HepG2 (cell line): ENCODE measurements around the gene RGS19. TPM values are rescaled to one million over a fixed set of nuclear protein-coding genes. Genes with fewer than 3 reads are reported as not detected.

ENCODE experiments used
- ASH2L ChIP-seq: fragments of 300-600, 200-600 bp; sonication (generic); IDR thresholded peaks from 2 replicates; pipeline ENCODE4 v1.7.0; 2017; ENCODE audit warnings: low read depth, mild to moderate bottlenecking, moderate library complexity, mixed read lengths, low read length; ENCODE audit not compliant: insufficient read length
- CREBL2 ChIP-seq: sonication (generic); formaldehyde crosslinking; IDR thresholded peaks from 2 replicates; pipeline ENCODE4 v1.8.1; 2023; ENCODE audit warnings: missing genetic modification reagents, mild to moderate bottlenecking, borderline replicate concordance
- FOXO1 ChIP-seq: sonication (generic); formaldehyde crosslinking; IDR thresholded peaks from 2 replicates; pipeline ENCODE4 v1.4.0; 2020; ENCODE audit warnings: missing genetic modification reagents
- HNRNPLL ChIP-seq: fragments of 200-400 bp; formaldehyde crosslinking; IDR thresholded peaks from 2 replicates; pipeline ENCODE4 v1.6.1; 2017; ENCODE audit warnings: mild to moderate bottlenecking, low read depth, low read length; ENCODE audit not compliant: poor library complexity, severe bottlenecking
- HOXA9 ChIP-seq: sonication (generic); formaldehyde crosslinking; IDR thresholded peaks from 2 replicates; pipeline ENCODE4 v1.8.1; 2022; ENCODE audit warnings: missing genetic modification reagents, mild to moderate bottlenecking, moderate library complexity, borderline replicate concordance
- IRF2 ChIP-seq: IDR thresholded peaks from 2 replicates; pipeline ENCODE4 v1.6.1; 2018; ENCODE audit warnings: missing genetic modification reagents, missing compliant biosample characterization
- ISL2 ChIP-seq: sonication (generic); formaldehyde crosslinking; IDR thresholded peaks from 2 replicates; pipeline ENCODE4 v1.5.0; 2020; ENCODE audit warnings: missing genetic modification reagents
- KAT8 ChIP-seq: IDR thresholded peaks from 2 replicates; pipeline ENCODE4 v1.6.1; 2016; ENCODE audit warnings: missing genetic modification reagents, missing compliant biosample characterization
- MAX ChIP-seq: IDR thresholded peaks from 2 replicates; pipeline ENCODE4 v1.6.1; 2012; ENCODE audit warnings: inconsistent platforms
- MEIS2 ChIP-seq: sonication (generic); formaldehyde crosslinking; IDR thresholded peaks from 2 replicates; pipeline ENCODE4 v1.9.0; 2021; ENCODE audit warnings: mild to moderate bottlenecking, missing genetic modification reagents
- NBN ChIP-seq: fragments of 450-650 bp; conservative IDR thresholded peaks from 2 replicates; pipeline ENCODE4 v1.6.1; 2017
- PHF21A ChIP-seq: sonication (generic); formaldehyde crosslinking; IDR thresholded peaks from 2 replicates; pipeline ENCODE4 v1.5.0; 2020; ENCODE audit warnings: mild to moderate bottlenecking, missing genetic modification reagents
- RAD21 ChIP-seq: fragments of 450-650 bp; formaldehyde crosslinking; IDR thresholded peaks from 2 replicates; pipeline ENCODE4 v1.5.0; 2020; ENCODE audit warnings: mild to moderate bottlenecking
- THYN1 ChIP-seq: sonication (generic); formaldehyde crosslinking; IDR thresholded peaks from 2 replicates; pipeline ENCODE4 v1.8.1; 2023; ENCODE audit warnings: low read depth, mild to moderate bottlenecking, moderate library complexity, missing genetic modification reagents, borderline replicate concordance
- TRIM24 ChIP-seq: sonication (generic); formaldehyde crosslinking; IDR thresholded peaks from 2 replicates; pipeline ENCODE4 v1.8.0; 2022; ENCODE audit warnings: mild to moderate bottlenecking, missing genetic modification reagents
- YY1 ChIP-seq: IDR thresholded peaks from 2 replicates; pipeline ENCODE4 v1.6.1; 2011; ENCODE audit warnings: low read length, low read depth, moderate library complexity, mild to moderate bottlenecking; ENCODE audit not compliant: insufficient read depth, insufficient replicate concordance
- ZFP36L1 ChIP-seq: sonication (generic); formaldehyde crosslinking; IDR thresholded peaks from 2 replicates; pipeline ENCODE4 v1.8.0; 2022; ENCODE audit warnings: mild to moderate bottlenecking, missing genetic modification reagents, moderate library complexity
- ZNF101 ChIP-seq: sonication (generic); formaldehyde crosslinking; IDR thresholded peaks from 2 replicates; pipeline ENCODE4 v1.4.0; 2020; ENCODE audit warnings: mild to moderate bottlenecking, low read depth, missing genetic modification reagents, borderline replicate concordance
- ZNF274 ChIP-seq: sonication (generic); formaldehyde crosslinking; IDR thresholded peaks from 2 replicates; pipeline ENCODE4 v1.5.1; 2020; ENCODE audit warnings: mild to moderate bottlenecking, missing genetic modification reagents
- ZNF276 ChIP-seq: sonication (generic); formaldehyde crosslinking; IDR thresholded peaks from 2 replicates; pipeline ENCODE4 v1.4.0; 2020; ENCODE audit warnings: mild to moderate bottlenecking, low read depth, missing genetic modification reagents
- ZNF30 ChIP-seq: sonication (generic); formaldehyde crosslinking; IDR thresholded peaks from 2 replicates; pipeline ENCODE4 v1.5.0; 2020; ENCODE audit warnings: mild to moderate bottlenecking, missing genetic modification reagents
- ZNF512B ChIP-seq: sonication (generic); formaldehyde crosslinking; IDR thresholded peaks from 2 replicates; pipeline ENCODE4 v1.5.1; 2020; ENCODE audit warnings: missing genetic modification reagents, mild to moderate bottlenecking, borderline replicate concordance
- polyA plus RNA-seq, 8 experiments: library from polyadenylated mRNA; depleted of rRNA in 3 of 8; stranded (reverse) in 7 of 8; unstranded in 1 of 8; fragments of >200 nt; fragmentation: Illumina TruSeq in 4 of 8; extraction: Trizol in 4 of 8; gene quantifications; 2 replicates each; pipeline versions ENCODE4 v1.2.1 to v1.2.3, GENCODE V29; 2011 to 2016; ENCODE audit warnings: low read depth in 4 of 8, missing spikeins in 1 of 8, mixed read lengths in 1 of 8; ENCODE audit not compliant: insufficient read depth in 1 of 8
- total RNA-seq, 5 experiments: library from RNA; depleted of rRNA; stranded (reverse); fragments of >200 nt; fragmentation: Illumina TruSeq; extraction: Trizol; gene quantifications; 2 replicates each; pipeline ENCODE4 v1.2.3, GENCODE V29; 2016; ENCODE audit warnings: low read depth in 1 of 5
- TF ChIP-seq, protein P1 (sequence below): sonication (generic); formaldehyde crosslinking; IDR thresholded peaks from 2 replicates; pipeline ENCODE4 v1.4.0; 2020; ENCODE audit warnings: mild to moderate bottlenecking, missing genetic modification reagents, borderline replicate concordance

RGS19 gene
- total and polyA plus RNA-seq, 2 of the 13 experiments (the other 11 are each of a cell fraction or from before 2014, with no cell fraction given): 10.7 to 11.9 TPM

GRCh38 chr20:64050261-64051032 is 28.9 kb downstream of the RGS19 start (continued):
- TF ChIP-seq KAT8: peak; percentile 89
- TF ChIP-seq ZNF276 (CRISPR knock-in tag): no peak
- TF ChIP-seq NBN: no peak
- no peak; the same call in none of the 2 replicates for TF ChIP-seq RAD21 (CRISPR knock-in tag)
- peak; percentile 55 for TF ChIP-seq HNRNPLL
- TF ChIP-seq HOXA9 (CRISPR knock-in tag): no peak
- TF ChIP-seq ZNF274: peak; percentile 85
- no peak for TF ChIP-seq ZNF101 (CRISPR knock-in tag)
- TF ChIP-seq TRIM24 (CRISPR knock-in tag): no peak
- TF ChIP-seq IRF2 (CRISPR knock-in tag): peak; percentile 84; the same call in 1 of the 2 replicates
- TF ChIP-seq MEIS2: peak; percentile 85
- TF ChIP-seq ZNF30 (CRISPR knock-in tag): 0 out of 2 replicates have a peak, but pooled peaks have one; percentile 22
- peak; percentile 59; the same call in 1 of the 2 replicates for TF ChIP-seq FOXO1 (CRISPR knock-in tag)
- TF ChIP-seq CREBL2 (CRISPR knock-in tag): no peak
- TF ChIP-seq YY1: no peak
- TF ChIP-seq, protein P1, sequence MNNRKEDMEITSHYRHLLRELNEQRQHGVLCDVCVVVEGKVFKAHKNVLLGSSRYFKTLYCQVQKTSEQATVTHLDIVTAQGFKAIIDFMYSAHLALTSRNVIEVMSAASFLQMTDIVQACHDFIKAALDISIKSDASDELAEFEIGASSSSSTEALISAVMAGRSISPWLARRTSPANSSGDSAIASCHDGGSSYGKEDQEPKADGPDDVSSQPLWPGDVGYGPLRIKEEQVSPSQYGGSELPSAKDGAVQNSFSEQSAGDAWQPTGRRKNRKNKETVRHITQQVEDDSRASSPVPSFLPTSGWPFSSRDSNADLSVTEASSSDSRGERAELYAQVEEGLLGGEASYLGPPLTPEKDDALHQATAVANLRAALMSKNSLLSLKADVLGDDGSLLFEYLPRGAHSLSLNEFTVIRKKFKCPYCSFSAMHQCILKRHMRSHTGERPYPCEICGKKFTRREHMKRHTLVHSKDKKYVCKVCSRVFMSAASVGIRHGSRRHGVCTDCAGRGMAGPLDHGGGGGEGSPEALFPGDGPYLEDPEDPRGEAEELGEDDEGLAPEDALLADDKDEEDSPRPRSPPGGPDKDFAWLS (CRISPR knock-in tag): no peak
- TF ChIP-seq THYN1: peak; percentile 98; the same call in 1 of the 2 replicates
- TF ChIP-seq ZFP36L1: peak; percentile 91; the same call in 1 of the 2 replicates
- no peak for TF ChIP-seq PHF21A (CRISPR knock-in tag)
- no peak for TF ChIP-seq ASH2L
- TF ChIP-seq MAX: peak; percentile 90
- peak; percentile 72; the same call in 1 of the 2 replicates for TF ChIP-seq ISL2 (CRISPR knock-in tag)
- peak; percentile 72; the same call in 1 of the 2 replicates for TF ChIP-seq ZNF512B (CRISPR knock-in tag)
